ENCODE results near the gene TIGD7.

DNA sequence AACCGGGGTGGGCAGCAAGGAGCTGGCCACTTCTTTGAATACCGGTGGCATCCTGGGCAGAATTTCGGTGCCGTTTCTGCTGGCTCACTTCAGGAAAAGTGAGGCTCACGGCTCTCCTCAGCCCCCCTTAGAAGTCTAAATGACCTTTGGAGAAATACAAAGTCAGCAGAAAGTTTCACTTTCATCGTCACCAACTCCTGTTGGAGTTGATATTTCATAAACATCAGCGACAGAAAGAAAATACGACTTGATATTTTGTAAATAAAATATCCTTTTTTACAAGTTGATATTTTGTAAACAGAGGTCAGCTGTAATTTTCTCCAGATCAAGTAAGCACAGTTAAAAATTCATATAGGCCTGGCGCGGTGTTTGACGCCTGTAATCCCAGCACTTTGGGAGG is 848 bp upstream of the TIGD7 start:
- TF ChIP-seq, protein P1, sequence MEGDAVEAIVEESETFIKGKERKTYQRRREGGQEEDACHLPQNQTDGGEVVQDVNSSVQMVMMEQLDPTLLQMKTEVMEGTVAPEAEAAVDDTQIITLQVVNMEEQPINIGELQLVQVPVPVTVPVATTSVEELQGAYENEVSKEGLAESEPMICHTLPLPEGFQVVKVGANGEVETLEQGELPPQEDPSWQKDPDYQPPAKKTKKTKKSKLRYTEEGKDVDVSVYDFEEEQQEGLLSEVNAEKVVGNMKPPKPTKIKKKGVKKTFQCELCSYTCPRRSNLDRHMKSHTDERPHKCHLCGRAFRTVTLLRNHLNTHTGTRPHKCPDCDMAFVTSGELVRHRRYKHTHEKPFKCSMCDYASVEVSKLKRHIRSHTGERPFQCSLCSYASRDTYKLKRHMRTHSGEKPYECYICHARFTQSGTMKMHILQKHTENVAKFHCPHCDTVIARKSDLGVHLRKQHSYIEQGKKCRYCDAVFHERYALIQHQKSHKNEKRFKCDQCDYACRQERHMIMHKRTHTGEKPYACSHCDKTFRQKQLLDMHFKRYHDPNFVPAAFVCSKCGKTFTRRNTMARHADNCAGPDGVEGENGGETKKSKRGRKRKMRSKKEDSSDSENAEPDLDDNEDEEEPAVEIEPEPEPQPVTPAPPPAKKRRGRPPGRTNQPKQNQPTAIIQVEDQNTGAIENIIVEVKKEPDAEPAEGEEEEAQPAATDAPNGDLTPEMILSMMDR (IDR thresholded peaks at IDR 0.05), result no peak
- no peak for TF ChIP-seq POLR2A (IDR thresholded peaks at IDR 0.05)

Measured in body of pancreas (tissue), 4 donors.